NOMO-1 treated with dmso at 0.1 percent for 144 hours (cell line): Measurements from ENCODE around the gene MAGI1.
"Not testable (repeated sequence)": the region's sequence is repeated elsewhere in the genome, so short reads cannot be mapped to it uniquely, and the experiment has no call there.

Experiments used
- DNase-seq: peaks from one replicate; lab custom pipeline; 2025; ENCODE audit not compliant: unreplicated experiment; lab: John Stamatoyannopoulos, UW

Gene MAGI1

GRCh38 chr3:65880350-65880749 is 158.4 kb downstream of the MAGI1 start:
- DNase-seq = no peak

- DNase-seq = no peak
Observed at GRCh38 chr3:65879372-65879771, 159.3 kb downstream of the MAGI1 start.

GRCh38 chr3:65878831-65879230 is 159.9 kb downstream of the MAGI1 start:
- no peak for DNase-seq

- no peak for DNase-seq
Observed at GRCh38 chr3:65877160-65877559, 161.6 kb downstream of the MAGI1 start.

- no peak for DNase-seq
Observed at GRCh38 chr3:65876028-65876420, 162.7 kb downstream of the MAGI1 start.

GRCh38 chr3:65875393-65876027 is 163.2 kb downstream of the MAGI1 start:
- no peak for DNase-seq

GRCh38 chr3:65873869-65874268 is 164.8 kb downstream of the MAGI1 start:
- no peak for DNase-seq

- no peak for DNase-seq
Observed at GRCh38 chr3:65873028-65873427, 165.7 kb downstream of the MAGI1 start.

GRCh38 chr3:65871305-65872141 is 167.2 kb downstream of the MAGI1 start:
- no peak for DNase-seq

- no peak for DNase-seq
Observed at GRCh38 chr3:65869798-65870197, 168.9 kb downstream of the MAGI1 start.

- no peak for DNase-seq
Observed at GRCh38 chr3:65867463-65868210, 171.1 kb downstream of the MAGI1 start.

- DNase-seq = no peak
Observed at GRCh38 chr3:65864357-65864904, 174.3 kb downstream of the MAGI1 start.

GRCh38 chr3:65861718-65862117 is 177.0 kb downstream of the MAGI1 start:
- no peak for DNase-seq

GRCh38 chr3:65859612-65860011 is 179.1 kb downstream of the MAGI1 start:
- not testable (repeated sequence) for DNase-seq

- no peak for DNase-seq
Observed at GRCh38 chr3:65858749-65859148, 180.0 kb downstream of the MAGI1 start.

GRCh38 chr3:65857327-65857726 is 181.4 kb downstream of the MAGI1 start:
- DNase-seq = no peak

GRCh38 chr3:65856907-65857306 is 181.8 kb downstream of the MAGI1 start:
- DNase-seq = no peak

- DNase-seq = no peak
Observed at GRCh38 chr3:65855370-65856100, 183.2 kb downstream of the MAGI1 start.

GRCh38 chr3:65854606-65855304 is 184.0 kb downstream of the MAGI1 start:
- no peak for DNase-seq

- DNase-seq = no peak
Observed at GRCh38 chr3:65851827-65852226, 186.9 kb downstream of the MAGI1 start.
